Astrocyte of the cerebellum (primary cell): ENCODE results near the gene GFRA1.

Experiments
- DNase-seq: peaks from one replicate; pipeline ENCODE4 v3.0.0-alpha.2; 2011; ENCODE audit warnings: low read depth
- H3K4me3 ChIP-seq: 2 replicates; pipeline ENCODE4 v1.5.1; 2011; ENCODE audit warnings: mild to moderate bottlenecking, low read depth, low read length, moderate library complexity
- CTCF ChIP-seq: IDR thresholded peaks from 2 replicates; pipeline ENCODE4 v1.5.1; 2012; ENCODE audit warnings: low read length, low read depth, moderate library complexity, mild to moderate bottlenecking; ENCODE audit errors: missing control alignments
- in situ Hi-C: cut with HindIII; loops from 2 replicates; pipeline ENCODE4 v1.10.0; 2017; ENCODE audit warnings: low sequenced_read_pairs

Gene GFRA1

GRCh38 chr10:116069856-116070255, 203.2 kb downstream of the GFRA1 start:
- DNase-seq: no peak
- in situ Hi-C loops: no loop called here
- TF ChIP-seq CTCF: no peak
- no peak overlapping the region for H3K4me3 ChIP-seq

DNA sequence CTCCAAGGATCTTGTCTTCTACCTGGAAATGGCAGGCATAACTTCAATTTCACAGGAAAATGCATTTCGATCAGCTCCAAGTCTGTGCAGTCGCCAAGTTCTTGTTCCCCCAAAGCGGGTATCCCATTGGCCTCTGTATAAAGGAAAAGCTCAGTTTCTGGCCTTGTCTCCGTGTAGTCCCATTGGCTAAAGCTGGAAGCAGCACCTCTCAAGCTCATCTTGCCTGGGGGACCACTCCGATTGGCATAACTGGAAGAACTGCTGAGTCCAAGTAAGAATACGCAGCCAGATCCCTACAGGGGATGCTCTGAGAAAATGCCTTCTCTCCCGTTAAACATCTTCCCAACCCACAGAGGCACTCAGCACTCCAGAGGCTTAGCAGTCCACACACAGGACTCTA, 205.2 kb downstream of the GFRA1 start:
- TF ChIP-seq CTCF: no peak
- DNase-seq: no peak
- H3K4me3 ChIP-seq: no peak overlapping the region
- in situ Hi-C loops: no loop called here

DNA sequence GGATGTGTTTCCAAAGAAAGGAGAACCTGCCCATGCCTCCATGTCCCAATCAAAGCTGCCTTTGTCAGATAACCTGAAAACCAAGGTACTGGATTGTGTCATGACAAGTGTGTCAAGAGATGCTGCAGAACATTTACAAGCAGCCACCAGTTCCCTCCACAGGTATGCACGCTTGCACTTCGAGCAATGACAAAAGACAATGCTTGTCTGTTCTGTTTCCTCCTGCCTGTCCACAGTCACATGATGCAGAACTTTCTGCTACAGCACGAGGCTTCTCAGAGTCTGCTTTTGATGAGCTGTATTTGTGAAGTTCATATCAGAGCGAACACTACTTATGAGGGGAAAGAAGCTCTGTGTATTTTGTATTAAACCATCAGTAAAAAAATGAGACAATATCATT, 209.9 kb downstream of the GFRA1 start:
- no peak overlapping the region for H3K4me3 ChIP-seq
- in situ Hi-C loops: no loop called here
- DNase-seq: no peak
- TF ChIP-seq CTCF: no peak

- in situ Hi-C loops: no loop called here
- H3K4me3 ChIP-seq: no peak overlapping the region
- TF ChIP-seq CTCF: no peak
- DNase-seq: no peak
Observed at GRCh38 chr10:116060864-116061263, 212.1 kb downstream of the GFRA1 start.

DNA sequence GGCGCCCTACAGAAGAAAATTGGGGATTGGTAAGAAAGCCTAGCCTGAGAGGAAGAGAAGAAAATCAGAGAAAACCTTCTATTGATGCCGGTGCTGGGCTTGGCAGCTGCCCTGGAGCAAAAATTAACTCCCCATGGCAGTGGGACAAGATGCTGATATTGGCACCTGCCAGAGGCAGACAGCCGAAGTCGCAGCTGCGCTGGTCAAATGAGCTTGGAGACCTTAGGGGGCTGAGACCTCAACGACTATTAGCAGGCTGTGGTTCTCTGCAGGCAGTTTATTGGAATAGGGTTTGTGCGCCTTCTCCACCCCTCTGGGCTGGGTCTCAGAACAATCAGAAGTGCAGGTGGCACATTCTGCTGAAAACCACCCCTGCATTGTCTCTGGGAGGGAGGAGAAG, 213.7 kb downstream of the GFRA1 start:
- no peak overlapping the region for H3K4me3 ChIP-seq
- in situ Hi-C loops: no loop called here
- DNase-seq: no peak
- no peak for TF ChIP-seq CTCF

DNA sequence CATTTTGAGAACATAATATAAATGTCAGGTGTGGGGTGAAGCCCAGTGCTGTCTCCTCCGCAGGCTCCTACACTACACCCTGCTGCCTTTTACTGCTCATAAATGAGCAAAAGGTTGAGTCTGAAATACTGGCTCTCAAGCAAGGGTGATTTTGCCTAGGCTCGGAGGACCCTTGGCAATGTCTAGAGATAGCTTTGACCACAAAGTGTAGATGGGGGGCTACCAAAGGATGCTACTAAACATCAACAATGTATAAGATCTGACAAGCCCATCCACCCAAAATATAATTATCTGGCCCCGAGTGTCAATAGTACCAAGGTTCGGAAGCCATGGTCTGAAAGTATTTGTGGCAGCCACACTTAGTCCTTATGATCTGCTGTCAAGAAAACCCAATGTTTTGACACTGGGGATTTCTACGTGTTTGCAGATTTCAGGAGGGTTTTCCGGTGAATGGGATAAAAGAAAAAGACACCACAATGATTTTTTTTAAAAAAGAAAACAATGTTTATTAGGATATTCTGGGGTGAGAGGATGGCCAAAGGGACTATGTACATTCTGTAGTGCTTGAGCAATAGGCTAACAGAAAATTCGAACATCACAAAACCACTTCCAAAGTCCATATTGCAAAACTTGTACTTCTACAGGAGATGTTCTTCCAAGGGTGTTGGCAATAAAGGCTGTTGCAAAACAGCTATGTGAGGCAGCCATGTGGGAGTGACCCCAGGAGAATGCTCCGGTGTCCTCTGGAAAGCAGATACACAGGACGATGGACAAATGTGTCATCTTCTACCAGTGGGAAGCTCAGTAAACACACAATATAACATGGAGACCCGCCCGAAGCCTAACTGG, 216.3 kb downstream of the GFRA1 start:
- in situ Hi-C loops: no loop called here
- no peak for TF ChIP-seq CTCF
- H3K4me3 ChIP-seq: no peak overlapping the region
- no peak for DNase-seq
